H54 (cell line): ENCODE measurements around the gene NCAM2.
"Not testable (repeated sequence)": the region's sequence is repeated elsewhere in the genome, so short reads cannot be mapped to it uniquely, and the experiment has no call there.

Source experiments
- DNase-seq: peaks from one replicate; pipeline ENCODE4 v3.0.0; 2011; ENCODE audit warnings: low spot score, mixed read lengths; ENCODE audit not compliant: insufficient read length
- FAIRE-seq: peaks from 3 replicates; lab custom pipeline; 2011; peaks lifted over from hg19 to GRCh38; lab: Jason Lieb, UNC
- POLR2A ChIP-seq: IDR thresholded peaks from 2 replicates; pipeline ENCODE4 v1.6.1; 2011; ENCODE audit warnings: low read depth, mild to moderate bottlenecking, low read length

Gene NCAM2

DNA sequence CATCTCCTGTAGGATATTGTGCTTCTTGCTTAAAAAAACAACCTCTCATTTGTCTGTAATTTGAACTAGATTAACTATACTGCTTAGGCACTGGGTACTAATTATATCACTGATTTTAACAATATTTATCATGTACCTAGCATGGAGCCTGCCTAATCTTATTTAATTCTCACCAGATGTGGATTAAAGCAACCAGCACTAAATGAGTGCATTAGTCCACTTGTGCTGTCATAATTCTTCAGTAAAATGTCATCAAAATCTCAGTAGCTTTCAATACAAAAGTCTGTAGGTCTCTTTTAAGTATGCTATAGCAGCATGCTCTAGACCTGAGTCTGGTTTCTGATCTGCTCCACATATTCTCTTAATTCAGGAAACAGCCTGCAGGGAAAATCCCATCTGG, 368.1 kb downstream of the NCAM2 start:
- TF ChIP-seq POLR2A, result no peak
- FAIRE-seq (no peak), DNase-seq (no peak)

DNA sequence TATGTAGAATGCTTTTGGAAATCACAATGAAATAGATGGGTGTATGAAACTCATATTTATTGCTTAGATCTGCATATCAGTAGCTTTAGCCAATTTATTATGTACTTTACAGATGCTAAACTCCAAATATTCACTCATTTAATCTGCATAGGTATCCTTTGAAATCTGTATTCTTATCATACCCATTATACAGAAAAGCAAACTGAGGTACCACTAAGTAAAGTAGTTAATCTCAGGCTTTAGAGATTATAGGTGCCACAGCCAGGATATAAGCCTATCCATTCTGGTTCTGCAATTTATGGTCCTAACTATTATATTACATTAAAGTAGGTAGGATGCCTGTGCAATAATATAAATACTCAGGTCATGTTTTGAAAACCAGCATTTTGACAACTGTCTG, 369.4 kb downstream of the NCAM2 start:
- DNase-seq (no peak), FAIRE-seq (no peak)
- TF ChIP-seq POLR2A, result no peak

DNA sequence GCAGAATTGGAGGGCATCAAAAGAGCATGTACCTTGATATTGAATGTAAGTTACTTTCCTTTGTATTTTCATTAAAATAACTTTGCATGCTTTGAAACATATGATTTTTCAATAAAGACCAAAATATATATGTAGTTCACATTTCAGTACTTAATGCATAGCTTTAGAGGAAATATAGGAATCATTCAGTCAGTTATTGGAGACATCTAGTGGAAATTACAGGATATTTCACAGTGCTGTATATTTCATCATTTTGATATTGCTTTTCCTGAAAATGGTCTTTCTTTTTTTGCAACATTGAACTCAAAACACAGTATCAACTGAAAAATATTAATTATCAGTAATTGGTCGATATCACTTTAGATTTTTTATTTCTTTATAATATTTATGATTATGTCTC, 375.8 kb downstream of the NCAM2 start:
- no peak for DNase-seq
- no peak for TF ChIP-seq POLR2A
- peak; percentile 72 for FAIRE-seq

DNA sequence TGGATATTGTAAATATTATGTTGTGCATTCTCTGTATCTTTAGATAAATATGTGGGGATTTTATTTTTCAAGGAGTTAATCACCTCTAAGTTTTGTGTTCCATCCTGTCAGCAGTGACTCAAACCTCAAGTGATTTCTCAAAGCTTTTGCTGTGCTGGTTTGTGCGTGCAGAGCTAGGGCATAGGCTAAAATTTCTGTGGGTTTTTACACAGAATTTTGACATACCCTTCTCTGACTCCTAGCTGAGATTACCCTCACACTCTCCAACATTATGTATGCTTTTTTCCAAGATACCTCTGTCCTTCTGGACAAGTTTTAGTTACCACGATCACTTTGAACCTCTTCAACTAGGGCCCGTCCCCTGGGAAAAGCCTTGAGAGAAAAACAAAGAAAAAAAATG, 384.9 kb downstream of the NCAM2 start:
- DNase-seq (no peak), FAIRE-seq (peak; percentile 85)
- no peak for TF ChIP-seq POLR2A

DNA sequence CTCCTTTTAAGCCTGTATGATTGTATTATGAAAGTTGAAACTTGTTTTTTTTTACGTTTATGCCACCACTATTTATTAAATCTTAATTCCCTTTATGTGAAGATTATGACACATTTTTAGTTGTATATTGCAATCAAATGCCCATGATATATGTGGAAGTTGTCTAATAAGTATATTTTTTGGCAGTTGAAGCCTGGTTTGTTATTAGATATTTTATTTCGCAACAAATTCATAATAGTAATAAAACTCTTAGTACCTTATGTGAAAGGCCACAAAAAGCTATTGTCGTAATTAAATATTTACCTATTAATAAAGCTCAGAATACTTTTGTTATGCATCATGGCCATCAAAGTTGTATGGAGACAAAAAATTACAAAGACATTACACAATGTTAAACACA, 386.8 kb downstream of the NCAM2 start:
- no peak for TF ChIP-seq POLR2A
- FAIRE-seq (no peak), DNase-seq (no peak)

DNA sequence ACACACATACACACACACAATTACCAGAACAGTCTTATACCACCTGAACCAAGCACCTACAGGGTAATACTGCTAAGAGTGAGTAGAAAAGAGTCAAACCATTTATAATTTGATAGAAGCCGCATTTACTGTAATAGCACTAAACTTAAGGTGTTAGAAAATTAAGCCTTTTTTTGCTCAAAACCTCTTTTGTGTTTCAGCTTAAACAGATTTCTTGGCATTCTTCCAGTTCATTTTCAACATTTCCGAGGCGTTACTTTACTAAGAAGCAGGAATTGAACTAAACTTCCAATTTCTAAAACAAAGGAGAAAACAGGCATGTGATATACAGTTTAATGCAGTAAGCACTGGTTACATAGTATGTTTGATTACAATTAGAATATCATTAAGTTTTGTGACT, 387.2 kb downstream of the NCAM2 start:
- no peak for TF ChIP-seq POLR2A
- FAIRE-seq, result peak; percentile 67

DNA sequence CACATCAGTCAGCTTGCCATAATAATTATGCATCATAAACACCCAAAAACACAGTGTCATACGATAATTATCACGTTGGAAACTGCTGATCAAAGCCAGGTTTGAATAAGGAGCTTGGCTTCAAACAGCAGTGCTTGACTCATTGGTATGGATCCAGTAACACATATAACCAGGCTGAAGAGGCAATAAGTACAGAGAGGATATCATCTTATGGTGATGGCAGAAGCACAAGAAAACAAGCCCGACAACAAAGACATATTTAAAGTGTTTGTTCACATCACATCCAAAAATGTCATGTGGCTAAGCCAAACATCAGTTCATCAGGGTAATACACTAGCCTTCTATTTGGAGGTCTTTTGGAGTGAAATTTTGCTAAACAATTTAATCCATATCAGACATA, 389.7 kb downstream of the NCAM2 start:
- DNase-seq (no peak), FAIRE-seq (no peak)
- TF ChIP-seq POLR2A, result no peak

More for the DNA sequence above, 387.2 kb downstream of the NCAM2 start:
- DNase-seq, result no peak

DNA sequence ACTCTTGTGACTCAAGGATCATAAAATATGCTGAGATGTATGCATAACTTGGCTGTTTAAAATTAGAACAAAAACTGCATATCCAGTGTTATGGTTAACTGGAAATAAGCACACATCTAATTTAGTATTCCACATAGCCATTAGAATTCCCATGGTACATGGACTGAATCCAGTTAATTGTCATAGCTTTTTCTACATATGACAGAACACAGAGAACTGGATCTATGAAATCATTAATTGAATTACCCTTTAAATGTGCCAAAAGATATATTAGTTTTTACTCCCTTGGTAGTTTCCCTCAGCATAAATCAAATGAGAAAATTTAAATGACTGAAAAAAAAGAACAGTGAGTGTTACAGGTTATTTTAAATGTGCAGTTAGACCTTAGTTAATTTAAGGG, 395.9 kb downstream of the NCAM2 start:
- DNase-seq, result no peak
- TF ChIP-seq POLR2A, result no peak
- FAIRE-seq, result no peak

DNA sequence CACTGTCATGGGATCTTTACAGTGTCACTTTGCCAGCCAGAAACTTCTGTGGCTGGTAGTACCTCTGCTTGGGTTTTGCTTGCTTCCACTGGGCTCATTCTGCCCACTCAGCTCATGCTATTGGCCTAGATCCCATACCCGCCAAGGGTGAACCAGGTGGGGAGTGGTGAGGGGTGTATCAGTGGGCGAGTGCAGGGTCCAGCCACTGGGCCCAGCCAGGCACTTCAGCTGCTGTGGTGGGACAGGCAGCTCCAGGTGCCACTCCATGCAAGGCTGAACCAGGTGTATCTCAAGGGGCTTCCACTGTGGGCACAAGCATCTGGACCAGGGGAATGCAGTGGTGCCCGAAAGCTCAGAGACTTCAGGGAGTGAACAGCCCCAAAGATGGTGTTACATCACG, 398.2 kb downstream of the NCAM2 start:
- FAIRE-seq (no peak), DNase-seq (no peak)
- TF ChIP-seq POLR2A, result no peak

DNA sequence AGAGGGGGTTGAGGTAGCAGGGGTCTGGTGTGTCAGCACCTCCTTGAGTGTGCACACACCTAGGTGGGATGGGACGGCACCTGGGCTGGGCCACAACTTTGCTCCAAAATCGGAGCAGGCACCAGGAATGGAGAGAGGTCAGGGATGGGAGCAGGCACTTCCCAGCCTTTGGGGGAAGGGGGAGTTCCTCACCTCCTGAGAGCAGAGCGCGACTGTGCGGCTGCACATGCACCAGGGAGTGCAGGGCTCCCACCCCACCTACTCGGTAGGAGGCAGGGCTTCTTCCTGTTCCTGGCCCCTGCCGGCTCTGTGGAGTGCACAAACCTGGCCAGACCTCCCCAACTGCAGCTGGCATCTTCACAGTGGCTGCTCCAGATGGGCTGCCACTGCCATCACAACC, 399.3 kb downstream of the NCAM2 start:
- no peak for TF ChIP-seq POLR2A
- no peak for FAIRE-seq
- no peak for DNase-seq

DNA sequence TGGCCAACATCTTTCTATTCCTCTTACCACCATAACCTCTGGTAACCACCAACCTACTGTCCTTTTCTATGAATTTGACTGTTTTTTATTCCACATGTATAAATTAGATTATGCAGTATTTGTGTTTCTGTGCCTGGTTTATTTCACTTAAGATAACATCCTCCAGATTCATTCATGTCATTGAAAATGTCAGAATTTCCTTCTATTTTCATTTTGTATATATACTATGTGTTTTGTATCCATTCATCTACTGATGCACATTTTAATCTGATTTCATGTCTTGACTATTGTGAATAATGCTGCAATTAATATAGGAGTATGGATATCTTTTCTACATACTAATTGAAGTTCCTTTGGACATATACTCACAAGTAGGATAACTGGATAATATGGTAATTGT, 403.2 kb downstream of the NCAM2 start:
- FAIRE-seq (no peak), DNase-seq (no peak)
- TF ChIP-seq POLR2A, result no peak

DNA sequence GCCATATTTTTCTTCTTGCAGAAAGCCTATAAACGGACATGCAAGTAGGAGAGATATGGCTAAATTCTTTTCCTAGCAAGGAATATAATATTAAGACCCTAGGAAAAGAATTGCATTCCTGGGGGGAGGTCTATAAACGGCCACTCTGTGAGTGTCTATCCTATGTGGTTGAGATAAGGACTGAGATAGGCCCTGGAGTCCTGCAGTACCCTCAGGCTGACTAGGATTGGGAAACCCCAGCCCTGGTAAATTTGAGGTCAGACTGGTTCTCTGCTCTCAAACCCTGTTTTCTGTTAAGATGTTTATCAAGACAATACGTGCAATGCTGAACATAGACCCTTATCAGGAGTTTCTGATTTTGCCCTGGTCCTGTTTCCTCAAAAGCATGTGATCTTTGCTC, 404.0 kb downstream of the NCAM2 start:
- not testable (repeated sequence) for FAIRE-seq, DNase-seq

DNA sequence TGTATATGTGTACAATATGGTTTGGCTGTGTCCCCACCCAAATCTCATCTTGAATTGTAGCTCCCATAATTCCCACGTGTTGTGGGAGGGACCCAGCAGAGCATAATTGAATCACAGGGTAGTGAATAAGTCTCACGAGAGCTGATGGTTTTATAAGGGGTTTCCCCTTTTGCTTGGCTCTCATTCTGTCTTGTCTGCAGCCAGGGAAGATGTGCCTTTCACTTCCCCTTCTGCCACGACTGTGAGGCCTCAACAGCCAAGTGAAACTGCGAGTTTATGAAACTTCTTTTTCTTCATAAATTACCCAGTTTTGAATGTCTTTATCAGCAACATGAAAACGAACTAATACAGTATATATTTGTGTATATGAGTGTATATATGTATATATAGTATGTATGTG, 406.1 kb downstream of the NCAM2 start:
- not testable (repeated sequence) for DNase-seq, FAIRE-seq

DNA sequence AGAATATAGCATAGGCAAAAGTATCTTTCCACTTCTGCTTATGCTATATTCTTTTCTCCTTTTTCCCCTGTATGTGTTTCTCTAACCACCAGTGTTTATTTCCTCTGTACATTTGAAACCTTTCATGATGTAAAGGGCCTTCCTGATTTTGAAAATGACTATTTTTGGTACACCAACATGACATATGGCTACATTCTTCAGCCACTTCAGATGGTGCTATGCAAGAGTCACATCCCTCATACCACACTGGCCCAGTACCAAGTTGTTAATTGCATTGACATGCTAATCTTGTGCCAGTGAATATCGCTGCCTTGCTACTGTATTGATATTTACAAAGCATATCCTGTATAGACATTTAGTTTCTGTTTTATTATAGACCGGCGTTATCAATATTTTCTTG, 408.7 kb downstream of the NCAM2 start:
- FAIRE-seq, result no peak
- no peak for DNase-seq
- TF ChIP-seq POLR2A, result no peak

DNA sequence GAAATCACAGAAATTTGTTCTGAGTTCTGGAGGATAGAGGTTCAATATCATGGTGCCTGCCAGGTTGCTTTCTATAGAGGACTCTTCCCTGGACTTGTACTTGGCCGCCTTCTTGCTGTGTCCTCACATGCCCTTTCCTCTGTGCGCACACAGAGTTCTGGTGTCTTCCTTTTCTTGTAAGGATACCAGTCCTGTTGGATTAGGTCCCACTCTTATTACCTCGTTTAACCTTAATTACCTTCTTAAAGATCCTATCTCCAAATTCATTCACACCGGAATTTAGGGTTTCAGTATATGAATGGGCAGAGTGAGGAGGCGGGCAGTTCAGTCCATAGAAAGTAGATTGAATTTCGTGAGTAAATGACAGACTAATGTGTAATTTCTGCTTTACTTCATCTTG, 413.9 kb downstream of the NCAM2 start:
- TF ChIP-seq POLR2A, result no peak
- FAIRE-seq, result no peak
- no peak for DNase-seq

DNA sequence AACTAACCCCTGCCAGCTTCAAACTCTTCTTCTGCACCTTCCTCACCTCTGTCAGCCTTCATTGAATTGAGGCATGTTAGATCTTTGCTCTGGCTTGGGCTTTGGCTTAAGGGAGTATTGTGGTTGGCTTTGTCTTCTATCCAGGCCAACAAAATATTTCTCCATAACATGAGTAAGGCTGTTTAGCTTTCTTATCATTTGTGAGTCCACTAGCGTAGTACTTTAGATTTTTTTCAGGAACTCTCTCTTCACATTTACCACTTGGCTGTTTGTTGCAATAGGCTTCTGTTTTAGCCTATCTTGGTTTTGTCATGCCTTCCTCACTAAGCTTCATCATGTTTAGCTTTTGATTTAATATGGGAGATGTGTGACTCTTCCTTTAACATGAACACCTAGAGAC, 417.5 kb downstream of the NCAM2 start:
- TF ChIP-seq POLR2A, result no peak
- no peak for FAIRE-seq
- DNase-seq, result no peak

DNA sequence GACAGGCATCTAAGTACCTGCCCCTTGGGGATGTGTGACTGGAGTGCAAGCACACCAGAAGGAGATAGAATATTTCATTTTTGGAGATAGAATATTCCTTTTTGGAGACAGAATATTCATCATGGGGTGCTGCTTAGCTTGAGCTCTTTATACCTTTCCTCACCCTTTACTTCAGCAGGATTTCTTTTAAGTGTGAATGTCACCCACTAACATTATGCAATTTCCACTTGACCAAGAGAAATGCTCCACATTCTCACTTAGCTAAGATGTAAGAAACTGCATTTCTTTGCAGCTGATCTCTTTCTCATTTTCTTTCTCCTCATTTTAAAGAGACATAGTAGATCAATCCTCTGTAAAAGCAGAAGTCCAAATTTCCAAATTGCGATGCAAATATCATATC, 436.7 kb downstream of the NCAM2 start:
- FAIRE-seq (no peak), DNase-seq (no peak)
- TF ChIP-seq POLR2A, result no peak
